HepG2 (cell line): Measurements from ENCODE around the gene BEST2. TPM values are rescaled to one million over a fixed set of nuclear protein-coding genes. Genes with fewer than 3 reads are reported as not detected.

Source experiments
- ATF7 ChIP-seq, 2 experiments: fragments of 450-650 bp in 1 of 2; sonication (generic) in 1 of 2; formaldehyde crosslinking in 1 of 2; IDR thresholded peaks; 2 replicates each; pipeline versions ENCODE4 v1.4.0 to v1.6.1; 2016 to 2020; ENCODE audit warnings: antibody characterized with exemption in 1 of 2, mild to moderate bottlenecking in 1 of 2, missing genetic modification reagents in 1 of 2
- ATM ChIP-seq: fragments of 450-650 bp; IDR thresholded peaks from 2 replicates; pipeline ENCODE4 v1.7.1; 2017; ENCODE audit warnings: mild to moderate bottlenecking, borderline replicate concordance
- CHD4 ChIP-seq: fragments of 200-600 bp; sonication (generic); IDR thresholded peaks from 2 replicates; pipeline ENCODE4 v1.7.0; 2017; ENCODE audit warnings: mild to moderate bottlenecking, low read length, borderline replicate concordance
- ELF1 ChIP-seq: sonication (generic); formaldehyde crosslinking; IDR thresholded peaks from 2 replicates; pipeline ENCODE4 v1.4.0; 2020; ENCODE audit warnings: missing genetic modification reagents
- GABPA ChIP-seq, 2 experiments: IDR thresholded peaks; 2 replicates each; pipeline ENCODE4 v1.6.1; 2011 to 2016; ENCODE audit warnings: low read depth in 2 of 2, low read length in 1 of 2, missing biosample characterization in 1 of 2, missing genetic modification characterization in 1 of 2
- GLI4 ChIP-seq: sonication (generic); formaldehyde crosslinking; IDR thresholded peaks from 2 replicates; pipeline ENCODE4 v1.5.1; 2020; ENCODE audit warnings: missing genetic modification reagents, mild to moderate bottlenecking, moderate library complexity, borderline replicate concordance
- HNF4G ChIP-seq, 2 experiments: sonication (generic) in 1 of 2; formaldehyde crosslinking in 1 of 2; IDR thresholded peaks; 2 replicates each; pipeline versions ENCODE4 v1.4.0 to v1.6.1; 2011 to 2020; ENCODE audit warnings: borderline replicate concordance in 2 of 2, low read depth in 2 of 2, mild to moderate bottlenecking in 2 of 2, low read length in 1 of 2, missing genetic modification reagents in 1 of 2, moderate library complexity in 1 of 2
- IRF9 ChIP-seq: sonication (generic); formaldehyde crosslinking; IDR thresholded peaks from 2 replicates; pipeline ENCODE4 v1.8.0; 2022; ENCODE audit warnings: missing genetic modification reagents, mild to moderate bottlenecking, borderline replicate concordance
- KAT2B ChIP-seq: fragments of 150-350 bp; IDR thresholded peaks from 2 replicates; pipeline ENCODE4 v1.6.1; 2014; ENCODE audit warnings: low read depth, low read length, borderline replicate concordance
- KDM5B ChIP-seq: sonication (generic); formaldehyde crosslinking; IDR thresholded peaks from 2 replicates; pipeline ENCODE4 v1.4.0; 2020; ENCODE audit warnings: missing genetic modification reagents, mild to moderate bottlenecking, borderline replicate concordance
- MXI1 ChIP-seq: IDR thresholded peaks from 3 replicates; pipeline ENCODE4 v1.6.1; 2012; ENCODE audit warnings: low read depth, low read length, inconsistent platforms, borderline replicate concordance
- NONO ChIP-seq, 2 experiments: fragments of 450-650 bp in 1 of 2; sonication (generic) in 1 of 2; formaldehyde crosslinking in 1 of 2; IDR thresholded peaks in 1 of 2; conservative IDR thresholded peaks in 1 of 2; 2 replicates each; pipeline versions ENCODE4 v1.6.1 to v1.8.0; 2017 to 2022; ENCODE audit warnings: mild to moderate bottlenecking in 1 of 2, missing genetic modification reagents in 1 of 2, moderate library complexity in 1 of 2
- NR2C2 ChIP-seq: sonication (generic); formaldehyde crosslinking; IDR thresholded peaks from 2 replicates; pipeline ENCODE4 v1.4.0; 2020; ENCODE audit warnings: missing genetic modification reagents, mild to moderate bottlenecking, moderate library complexity, borderline replicate concordance
- PATZ1 ChIP-seq: sonication (generic); formaldehyde crosslinking; IDR thresholded peaks from 2 replicates; pipeline ENCODE4 v1.4.0; 2020; ENCODE audit warnings: missing genetic modification reagents
- TAF1 ChIP-seq: sonication (generic); formaldehyde crosslinking; IDR thresholded peaks from 2 replicates; pipeline ENCODE4 v1.4.0; 2020; ENCODE audit warnings: missing genetic modification reagents
- TFAP4 ChIP-seq: sonication (generic); IDR thresholded peaks from 2 replicates; pipeline ENCODE4 v1.6.1; 2016; ENCODE audit warnings: low read depth, borderline replicate concordance
- ZNF264 ChIP-seq: sonication (generic); formaldehyde crosslinking; IDR thresholded peaks from 2 replicates; pipeline ENCODE4 v1.4.0; 2020; ENCODE audit warnings: missing genetic modification reagents
- ZNF335 ChIP-seq: sonication (generic); formaldehyde crosslinking; IDR thresholded peaks from 2 replicates; pipeline ENCODE4 v1.4.0; 2020; ENCODE audit warnings: missing genetic modification reagents
- ZNF543 ChIP-seq: sonication (generic); formaldehyde crosslinking; IDR thresholded peaks from 2 replicates; pipeline ENCODE4 v1.4.0; 2020; ENCODE audit warnings: mild to moderate bottlenecking, missing genetic modification reagents
- ZNF776 ChIP-seq: sonication (generic); formaldehyde crosslinking; IDR thresholded peaks from 2 replicates; pipeline ENCODE4 v1.4.0; 2020; ENCODE audit warnings: mild to moderate bottlenecking, missing genetic modification reagents
- ZNF879 ChIP-seq: sonication (generic); formaldehyde crosslinking; IDR thresholded peaks from 2 replicates; pipeline ENCODE4 v1.8.1; 2023; ENCODE audit warnings: missing genetic modification reagents
- ZSCAN21 ChIP-seq: sonication (generic); formaldehyde crosslinking; IDR thresholded peaks from 2 replicates; pipeline ENCODE4 v1.8.0; 2022; ENCODE audit warnings: mild to moderate bottlenecking, missing genetic modification reagents, moderate library complexity, borderline replicate concordance
- polyA plus RNA-seq, 8 experiments: library from polyadenylated mRNA; depleted of rRNA in 3 of 8; stranded (reverse) in 7 of 8; unstranded in 1 of 8; fragments of >200 nt; fragmentation: Illumina TruSeq in 4 of 8; extraction: Trizol in 4 of 8; gene quantifications; 2 replicates each; pipeline versions ENCODE4 v1.2.1 to v1.2.3, GENCODE V29; 2011 to 2016; ENCODE audit warnings: low read depth in 4 of 8, missing spikeins in 1 of 8, mixed read lengths in 1 of 8; ENCODE audit not compliant: insufficient read depth in 1 of 8
- total RNA-seq, 5 experiments: library from RNA; depleted of rRNA; stranded (reverse); fragments of >200 nt; fragmentation: Illumina TruSeq; extraction: Trizol; gene quantifications; 2 replicates each; pipeline ENCODE4 v1.2.3, GENCODE V29; 2016; ENCODE audit warnings: low read depth in 1 of 5

Gene BEST2
- total and polyA plus RNA-seq, 2 of the 13 experiments (the other 11 are each of a cell fraction or from before 2014, with no cell fraction given), result not detected

- TF ChIP-seq ZNF879 (CRISPR knock-in tag) (peak; percentile 67; the same call in 1 of the 2 replicates), HNF4G (IDR thresholded peaks at IDR 0.05; ENCODE audit: borderline replicate concordance, low read depth, low read length) (no peak), HNF4G (CRISPR knock-in tag; IDR thresholded peaks at IDR 0.05; ENCODE audit: borderline replicate concordance, low read depth) (0 out of 2 replicates have a peak, but pooled peaks have one; percentile 34), NR2C2 (CRISPR knock-in tag) (0 out of 2 replicates have a peak, but pooled peaks have one; percentile 6), TFAP4 (peak; percentile 62; the same call in 1 of the 2 replicates), ELF1 (CRISPR knock-in tag) (peak; percentile 67), IRF9 (CRISPR knock-in tag) (0 out of 2 replicates have a peak, but pooled peaks have one; percentile 24), TAF1 (peak; percentile 27; the same call in 1 of the 2 replicates), ZNF776 (CRISPR knock-in tag) (no peak; the same call in 1 of the 2 replicates), ZNF543 (0 out of 2 replicates have a peak, but pooled peaks have one; percentile 42), GLI4 (CRISPR knock-in tag) (0 out of 2 replicates have a peak, but pooled peaks have one; percentile 7), ZNF335 (CRISPR knock-in tag) (0 out of 2 replicates have a peak, but pooled peaks have one; percentile 17), KDM5B (peak; percentile 56; the same call in 1 of the 2 replicates), CHD4 (no peak), ZSCAN21 (CRISPR knock-in tag) (peak; percentile 65; the same call in 1 of the 2 replicates), ZNF264 (no peak), MXI1 (peak; percentile 46; the same call in 1 of the 3 replicates), ATM (no peak), KAT2B (no peak), PATZ1 (CRISPR knock-in tag) (peak; percentile 59; the same call in 1 of the 2 replicates), NONO (IDR thresholded peaks at IDR 0.05) (no peak), NONO (CRISPR knock-in tag; conservative IDR thresholded peaks at IDR 0.05) (0 out of 2 replicates have a peak, but pooled peaks have one; percentile 29), GABPA (IDR thresholded peaks at IDR 0.05; ENCODE audit: low read depth, low read length) (peak; percentile 60), GABPA (CRISPR knock-in tag; IDR thresholded peaks at IDR 0.05; ENCODE audit: low read depth) (peak; percentile 80), ATF7 (IDR thresholded peaks at IDR 0.05) (no peak), ATF7 (CRISPR knock-in tag; IDR thresholded peaks at IDR 0.05) (no peak)
Measured at GRCh38 chr19:12778017-12778904, 26.7 kb downstream of the BEST2 start (continued).
